ENCODE results near the gene ATXN3L. TPM values are rescaled to one million over a fixed set of nuclear protein-coding genes. Genes with fewer than 3 reads are reported as not detected.

ATXN3L gene
- total RNA-seq, 1 donor: not detected

DNA sequence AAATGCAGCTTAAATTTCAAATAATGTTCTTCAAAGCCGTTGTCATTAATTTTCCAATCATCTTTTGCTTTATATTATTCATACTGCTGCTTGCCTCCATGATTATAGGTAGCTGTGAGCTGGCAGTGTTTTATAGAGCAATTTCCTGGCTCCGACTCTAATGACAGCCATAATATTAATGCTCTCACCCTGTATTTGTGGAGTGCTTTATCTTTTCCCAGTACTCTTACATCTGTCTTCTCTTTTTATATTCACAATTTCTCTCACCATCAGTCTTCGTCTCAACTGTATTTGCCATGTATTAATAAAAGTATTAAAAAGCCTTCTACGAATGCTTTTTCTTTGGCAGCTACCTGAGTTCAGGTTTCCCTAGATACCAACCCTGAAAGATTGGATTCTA lies 21.0 kb downstream of the ATXN3L start:
- DNase-seq (ENCODE audit: low read depth): no peak
- no peak overlapping the region for H3K4me3 ChIP-seq (ENCODE audit: low read depth, low read length)
- TF ChIP-seq, protein P1, sequence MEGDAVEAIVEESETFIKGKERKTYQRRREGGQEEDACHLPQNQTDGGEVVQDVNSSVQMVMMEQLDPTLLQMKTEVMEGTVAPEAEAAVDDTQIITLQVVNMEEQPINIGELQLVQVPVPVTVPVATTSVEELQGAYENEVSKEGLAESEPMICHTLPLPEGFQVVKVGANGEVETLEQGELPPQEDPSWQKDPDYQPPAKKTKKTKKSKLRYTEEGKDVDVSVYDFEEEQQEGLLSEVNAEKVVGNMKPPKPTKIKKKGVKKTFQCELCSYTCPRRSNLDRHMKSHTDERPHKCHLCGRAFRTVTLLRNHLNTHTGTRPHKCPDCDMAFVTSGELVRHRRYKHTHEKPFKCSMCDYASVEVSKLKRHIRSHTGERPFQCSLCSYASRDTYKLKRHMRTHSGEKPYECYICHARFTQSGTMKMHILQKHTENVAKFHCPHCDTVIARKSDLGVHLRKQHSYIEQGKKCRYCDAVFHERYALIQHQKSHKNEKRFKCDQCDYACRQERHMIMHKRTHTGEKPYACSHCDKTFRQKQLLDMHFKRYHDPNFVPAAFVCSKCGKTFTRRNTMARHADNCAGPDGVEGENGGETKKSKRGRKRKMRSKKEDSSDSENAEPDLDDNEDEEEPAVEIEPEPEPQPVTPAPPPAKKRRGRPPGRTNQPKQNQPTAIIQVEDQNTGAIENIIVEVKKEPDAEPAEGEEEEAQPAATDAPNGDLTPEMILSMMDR (IDR thresholded peaks at IDR 0.05; ENCODE audit: insufficient read depth, low read length): no peak

DNA sequence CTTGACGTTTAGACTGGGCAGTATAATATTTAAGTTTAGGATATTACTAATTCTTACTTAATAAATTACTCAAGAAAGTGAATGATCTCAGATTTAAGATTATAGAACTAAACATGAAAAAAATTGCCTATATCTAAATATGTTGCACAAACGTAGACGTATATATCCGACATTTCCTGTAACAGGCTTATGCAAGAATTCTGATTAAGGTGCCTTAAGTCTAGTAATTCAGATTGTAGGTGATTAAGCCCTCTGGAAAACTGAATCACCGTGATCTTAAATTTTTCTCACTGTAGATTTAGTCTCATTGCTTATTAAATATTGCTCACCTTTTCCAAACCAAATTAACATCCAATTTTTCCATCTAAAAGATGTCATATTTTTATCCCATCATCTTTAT lies 24.0 kb downstream of the ATXN3L start:
- no peak for DNase-seq (ENCODE audit: low read depth)
- TF ChIP-seq, protein P1 (IDR thresholded peaks at IDR 0.05; ENCODE audit: insufficient read depth, low read length): no peak
- H3K4me3 ChIP-seq (ENCODE audit: low read depth, low read length): no peak overlapping the region

DNA sequence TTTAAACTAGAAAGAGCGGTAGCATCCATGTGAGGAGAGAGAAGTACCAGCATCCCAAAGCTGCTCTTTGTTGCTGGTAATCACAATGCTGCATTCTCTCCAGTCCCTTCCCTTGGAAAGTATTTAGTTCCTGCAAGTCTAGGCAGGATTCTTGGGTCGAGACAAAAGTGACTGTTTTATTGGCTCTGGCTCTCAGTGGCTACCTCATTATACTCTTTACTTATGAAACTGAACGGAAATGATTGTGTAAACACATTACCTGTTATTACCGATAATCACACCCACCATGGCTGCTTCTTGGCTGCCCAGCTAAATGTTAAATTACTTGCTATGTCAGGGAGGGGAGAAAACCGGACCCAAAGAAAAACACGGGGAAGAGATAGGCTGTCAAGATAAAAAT lies 26.2 kb downstream of the ATXN3L start:
- TF ChIP-seq, protein P1 (IDR thresholded peaks at IDR 0.05; ENCODE audit: insufficient read depth, low read length): no peak
- DNase-seq (ENCODE audit: low read depth): peak; percentile 13
- no peak overlapping the region for H3K4me3 ChIP-seq (ENCODE audit: low read depth, low read length)

DNA sequence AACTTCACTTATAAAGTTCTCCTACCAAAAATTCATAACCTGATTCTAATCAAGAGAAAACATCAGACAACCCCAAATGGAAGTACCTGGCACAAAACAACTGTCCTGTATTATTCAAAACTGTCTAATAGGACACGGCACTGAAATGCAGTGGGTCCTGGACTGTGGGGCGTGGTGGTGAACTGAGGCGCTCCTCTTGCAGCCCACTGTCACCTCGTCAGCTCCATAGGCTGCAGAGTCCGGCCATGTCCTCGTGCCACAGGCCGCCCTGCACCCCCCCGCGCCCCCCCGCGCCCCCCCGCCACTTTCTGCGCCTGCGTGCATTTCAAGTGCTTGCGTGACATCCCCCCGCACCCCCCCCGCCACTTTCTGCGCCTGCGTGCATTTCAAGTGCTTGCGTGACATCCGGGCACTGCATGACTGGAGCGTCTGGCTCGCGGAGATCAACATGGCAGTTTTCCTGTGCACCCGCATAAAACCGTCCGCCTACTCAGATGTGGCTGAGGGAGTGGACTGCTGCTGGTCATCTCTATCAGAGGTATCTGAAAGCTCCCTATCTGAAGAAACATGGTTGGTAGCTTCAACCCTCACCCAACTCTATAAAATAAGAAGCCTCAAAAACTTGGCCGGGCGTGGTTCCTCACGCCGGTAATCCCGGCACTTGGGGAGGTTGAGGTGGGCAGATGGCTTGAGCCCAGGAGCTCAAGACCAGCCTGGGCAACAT lies 28.8 kb downstream of the ATXN3L start:
- no peak for DNase-seq (ENCODE audit: low read depth)
- no peak overlapping the region for H3K4me3 ChIP-seq (ENCODE audit: low read depth, low read length)
- TF ChIP-seq, protein P1 (IDR thresholded peaks at IDR 0.05; ENCODE audit: insufficient read depth, low read length): no peak

DNA sequence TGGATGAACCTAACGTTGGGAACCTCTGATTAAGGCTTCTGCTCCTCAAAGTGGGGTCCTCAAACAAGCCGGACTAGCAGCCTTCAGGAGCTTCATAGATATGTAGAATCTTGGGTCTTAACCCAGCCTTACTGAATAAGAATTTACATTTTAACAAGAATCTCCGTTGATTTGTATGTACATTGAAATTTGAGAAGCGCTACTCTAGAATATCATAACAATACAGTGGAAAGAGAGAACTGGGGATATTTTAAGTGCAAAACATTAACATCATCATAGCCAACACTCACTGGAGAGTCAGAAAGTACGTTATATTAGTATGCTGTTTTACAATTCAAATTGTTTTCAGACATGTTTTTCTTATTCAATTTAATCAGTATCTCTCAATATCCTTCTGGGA lies 31.2 kb downstream of the ATXN3L start:
- no peak for DNase-seq (ENCODE audit: low read depth)
- H3K4me3 ChIP-seq (ENCODE audit: low read depth, low read length): no peak overlapping the region
- TF ChIP-seq, protein P1 (IDR thresholded peaks at IDR 0.05; ENCODE audit: insufficient read depth, low read length): no peak

DNA sequence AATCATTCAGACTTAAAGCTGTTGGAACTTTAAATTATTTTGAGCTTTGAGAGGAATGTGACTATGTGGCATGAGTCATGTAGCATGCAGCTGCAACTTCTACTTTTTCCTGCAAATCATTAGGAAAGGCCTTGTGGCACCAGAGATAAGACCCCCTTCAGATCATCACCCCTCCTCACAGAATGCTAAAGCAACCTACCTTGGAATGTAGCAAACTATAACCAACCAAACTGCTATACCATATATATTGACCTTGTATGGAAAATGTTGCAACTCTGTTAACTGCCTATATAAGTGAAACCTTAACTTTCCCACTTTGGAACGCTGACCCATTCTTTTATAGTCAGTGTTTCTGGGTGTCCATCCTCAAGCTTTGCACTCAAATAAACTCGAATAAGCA lies 32.0 kb downstream of the ATXN3L start:
- peak; percentile 69 for DNase-seq (ENCODE audit: low read depth)
- H3K4me3 ChIP-seq (ENCODE audit: low read depth, low read length): no peak overlapping the region
- TF ChIP-seq, protein P1 (IDR thresholded peaks at IDR 0.05; ENCODE audit: insufficient read depth, low read length): no peak

DNA sequence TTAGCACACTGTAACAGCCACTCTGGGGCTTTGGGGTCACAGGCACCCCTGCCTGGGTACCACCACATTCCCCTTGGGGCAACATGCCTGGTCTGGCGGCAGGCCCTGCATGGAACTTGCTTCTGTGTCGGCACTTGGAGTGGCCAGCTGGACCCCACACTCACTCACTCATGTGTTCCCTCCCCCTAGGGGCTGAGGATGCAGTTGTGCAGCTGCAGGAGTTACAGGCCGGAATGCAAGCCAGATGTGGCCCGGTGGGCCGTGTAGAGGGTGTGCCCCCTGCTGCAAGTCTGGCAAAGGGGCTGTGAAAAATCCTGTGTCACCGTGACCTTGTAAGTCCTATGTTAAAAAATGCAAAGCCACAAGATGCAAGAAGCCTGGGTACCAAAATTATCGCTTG lies 34.2 kb downstream of the ATXN3L start:
- no peak overlapping the region for H3K4me3 ChIP-seq (ENCODE audit: low read depth, low read length)
- DNase-seq (ENCODE audit: low read depth): no peak
- TF ChIP-seq, protein P1 (IDR thresholded peaks at IDR 0.05; ENCODE audit: insufficient read depth, low read length): no peak
